ENCODE data around the gene FUBP3. TPM values are rescaled to one million over a fixed set of nuclear protein-coding genes. Genes with fewer than 3 reads are reported as not detected.

The FUBP3 gene
- total and polyA plus RNA-seq, 8 donors, result 5.8 to 59.3 (median 20.7) TPM

DNA sequence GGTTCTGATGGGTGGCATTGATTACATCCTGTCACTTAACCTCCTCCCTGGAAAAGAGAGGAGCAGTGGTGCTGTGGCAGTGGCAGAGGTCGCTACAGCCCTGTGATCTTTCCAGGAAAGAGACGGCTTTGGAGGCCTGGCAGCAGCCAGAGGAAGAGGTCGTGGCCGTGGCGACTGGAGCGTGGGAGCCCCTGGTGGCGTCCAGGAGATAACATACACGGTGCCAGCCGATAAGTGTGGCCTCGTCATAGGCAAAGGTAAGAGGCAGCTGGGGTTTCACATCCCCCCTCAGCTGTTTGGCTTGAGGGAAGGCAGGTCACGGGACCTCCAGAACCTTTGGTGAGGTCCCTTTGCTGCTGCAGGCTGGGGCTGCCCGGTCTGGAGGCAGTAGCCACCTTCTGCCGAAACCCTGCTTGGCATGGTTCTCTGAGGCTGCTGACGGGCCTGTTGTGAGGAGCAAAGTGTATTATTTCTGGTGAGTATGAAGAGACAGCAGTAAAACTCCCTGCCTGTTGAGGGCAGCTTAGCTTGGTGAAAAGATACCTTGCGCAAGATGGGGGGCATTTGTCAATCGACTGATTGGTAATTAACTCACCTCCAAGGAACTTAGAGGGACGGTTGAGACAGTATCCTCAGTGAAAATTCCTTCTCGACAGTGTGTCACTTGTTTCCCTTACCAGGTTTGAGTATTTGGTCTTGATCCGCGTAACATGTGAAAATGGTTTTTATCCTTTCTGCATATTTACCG is 47.0 kb downstream of the FUBP3 start:
- Histone ChIP-seq H3K27me3 (no peaks in the 10 kb centered on the region), H3K27ac (no peak overlapping the region), H3K9me3 (no peaks in the 10 kb centered on the region), H3K4me1 (no peaks in the 10 kb centered on the region), H3K36me3 (peaks cover 81 to 100% (median 100%) of the 10 kb centered on the region in 4 donors), H3K4me3 (no peak overlapping the region)
- WGBS, 5 donors, result 68 to 79% (median 73%) methylated on average over 21 of the region's 21 CpGs
- intact Hi-C loops (cut with DNase I; ENCODE audit: low total_unique reads), result no loop called here
- TF ChIP-seq EP300 (IDR thresholded peaks at IDR 0.05), result no peak
- no peak for TF ChIP-seq POLR2A (IDR thresholded peaks at IDR 0.05)
- TF ChIP-seq, protein P1, sequence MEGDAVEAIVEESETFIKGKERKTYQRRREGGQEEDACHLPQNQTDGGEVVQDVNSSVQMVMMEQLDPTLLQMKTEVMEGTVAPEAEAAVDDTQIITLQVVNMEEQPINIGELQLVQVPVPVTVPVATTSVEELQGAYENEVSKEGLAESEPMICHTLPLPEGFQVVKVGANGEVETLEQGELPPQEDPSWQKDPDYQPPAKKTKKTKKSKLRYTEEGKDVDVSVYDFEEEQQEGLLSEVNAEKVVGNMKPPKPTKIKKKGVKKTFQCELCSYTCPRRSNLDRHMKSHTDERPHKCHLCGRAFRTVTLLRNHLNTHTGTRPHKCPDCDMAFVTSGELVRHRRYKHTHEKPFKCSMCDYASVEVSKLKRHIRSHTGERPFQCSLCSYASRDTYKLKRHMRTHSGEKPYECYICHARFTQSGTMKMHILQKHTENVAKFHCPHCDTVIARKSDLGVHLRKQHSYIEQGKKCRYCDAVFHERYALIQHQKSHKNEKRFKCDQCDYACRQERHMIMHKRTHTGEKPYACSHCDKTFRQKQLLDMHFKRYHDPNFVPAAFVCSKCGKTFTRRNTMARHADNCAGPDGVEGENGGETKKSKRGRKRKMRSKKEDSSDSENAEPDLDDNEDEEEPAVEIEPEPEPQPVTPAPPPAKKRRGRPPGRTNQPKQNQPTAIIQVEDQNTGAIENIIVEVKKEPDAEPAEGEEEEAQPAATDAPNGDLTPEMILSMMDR (IDR thresholded peaks at IDR 0.05), result no peak
- no peak for TF ChIP-seq POLR2AphosphoS5 (IDR thresholded peaks at IDR 0.05)
- DNase-seq, result no peak

DNA sequence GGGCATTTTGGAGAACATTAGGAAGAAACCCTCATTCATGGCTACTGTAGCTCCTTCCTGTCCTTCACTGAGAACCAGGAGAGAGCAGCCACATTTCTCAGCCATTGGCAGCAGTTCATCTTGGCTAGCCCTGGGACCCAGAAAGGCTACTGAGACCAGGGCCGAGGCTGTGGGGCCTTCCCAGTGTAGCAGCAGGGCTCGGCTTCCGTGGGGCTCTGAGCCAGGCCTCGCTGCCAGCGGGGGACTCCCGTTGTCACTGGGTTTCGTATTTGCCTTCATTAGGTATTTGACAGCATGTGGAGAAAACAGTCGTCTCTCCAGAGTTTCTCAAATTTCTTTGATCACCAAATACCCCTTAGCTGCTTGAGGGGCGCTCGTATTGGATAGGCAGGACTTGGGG is 47.7 kb downstream of the FUBP3 start:
- Histone ChIP-seq H3K4me1 (no peaks in the 10 kb centered on the region), H3K9me3 (no peaks in the 10 kb centered on the region), H3K27me3 (no peaks in the 10 kb centered on the region), H3K27ac (no peak overlapping the region), H3K4me3 (no peak overlapping the region), H3K36me3 (peaks cover 81 to 100% (median 100%) of the 10 kb centered on the region in 4 donors)
- WGBS, 5 donors, result 86 to 95% (median 91%) methylated on average over 9 to 10 of the region's 10 CpGs
- TF ChIP-seq POLR2AphosphoS5 (IDR thresholded peaks at IDR 0.05) (no peak), POLR2A (IDR thresholded peaks at IDR 0.05) (no peak), EP300 (IDR thresholded peaks at IDR 0.05) (no peak)
- TF ChIP-seq, protein P1 (IDR thresholded peaks at IDR 0.05), result no peak
- intact Hi-C loops (cut with DNase I; ENCODE audit: low total_unique reads), result no loop called here
- DNase-seq, result no peak

GRCh38 chr9:130627896-130628792 is 48.8 kb downstream of the FUBP3 start:
- intact Hi-C loops (cut with DNase I; ENCODE audit: low total_unique reads), result no loop called here
- Histone ChIP-seq H3K27me3 (no peaks in the 10 kb centered on the region), H3K4me1 (no peaks in the 10 kb centered on the region), H3K27ac (no peak overlapping the region), H3K4me3 (no peak overlapping the region), H3K36me3 (peaks cover 88 to 100% (median 100%) of the 10 kb centered on the region in 4 donors), H3K9me3 (no peaks in the 10 kb centered on the region)
- peak in 1 of 2 donors; percentile 16 for DNase-seq
- TF ChIP-seq POLR2AphosphoS5 (IDR thresholded peaks at IDR 0.05), result no peak
- TF ChIP-seq, protein P1 (IDR thresholded peaks at IDR 0.05), result no peak
- TF ChIP-seq POLR2A (IDR thresholded peaks at IDR 0.05), result no peak
- no peak for TF ChIP-seq EP300 (IDR thresholded peaks at IDR 0.05)
- 82 to 86% (median 85%) methylated on average over 23 of the region's 23 CpGs for WGBS, 5 donors

DNA sequence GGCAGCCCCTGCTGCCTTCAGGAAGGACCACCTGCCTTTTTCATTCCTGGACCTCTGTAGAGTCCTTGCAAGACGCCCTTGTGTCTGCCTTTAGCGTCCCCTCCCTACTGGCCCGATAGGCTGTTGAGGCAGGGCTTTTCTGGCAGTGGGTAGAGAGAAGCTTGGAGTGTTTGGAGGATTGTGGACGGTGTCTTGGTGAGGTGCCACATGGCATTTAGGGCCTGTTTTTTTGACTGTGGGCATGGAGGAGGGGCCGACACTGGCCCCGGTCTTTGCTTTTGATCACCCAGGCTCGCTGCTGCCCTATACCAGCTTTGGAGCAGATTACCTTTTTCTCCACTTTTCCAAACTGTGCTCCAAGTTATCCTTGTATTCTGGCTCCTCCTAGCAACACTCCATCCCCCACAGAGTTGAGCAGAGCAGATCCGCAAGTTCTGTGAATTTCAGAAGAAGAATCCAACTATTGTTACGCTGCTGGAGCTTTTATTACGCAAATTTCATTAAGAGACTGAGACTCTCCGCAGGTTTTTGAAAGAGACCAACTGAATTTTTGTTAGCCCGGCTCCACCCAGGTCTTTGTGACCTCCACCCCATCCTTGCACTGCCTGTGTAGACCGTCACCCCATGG is 50.2 kb downstream of the FUBP3 start:
- no peak for DNase-seq
- H3K4me1 ChIP-seq, result no peaks in the 10 kb centered on the region
- H3K4me3 ChIP-seq, result no peak overlapping the region
- H3K36me3 ChIP-seq, result peaks cover 88 to 100% (median 100%) of the 10 kb centered on the region in 4 donors
- no peaks in the 10 kb centered on the region for H3K27me3 ChIP-seq
- no peaks in the 10 kb centered on the region for H3K9me3 ChIP-seq
- 84 to 93% (median 91%) methylated on average over 12 to 13 of the region's 13 CpGs for WGBS, 5 donors
- intact Hi-C loops (cut with DNase I; ENCODE audit: low total_unique reads), result no loop called here
- no peak for TF ChIP-seq EP300 (IDR thresholded peaks at IDR 0.05)
- TF ChIP-seq POLR2A (IDR thresholded peaks at IDR 0.05), result no peak
- no peak for TF ChIP-seq POLR2AphosphoS5 (IDR thresholded peaks at IDR 0.05)
- TF ChIP-seq, protein P1 (IDR thresholded peaks at IDR 0.05), result no peak
- no peak overlapping the region for H3K27ac ChIP-seq

Data from stomach (tissue), 9 donors.